Skeletal muscle tissue (tissue), 4 donors: ENCODE results near the gene CACNB2. TPM values are rescaled to one million over a fixed set of nuclear protein-coding genes. Genes with fewer than 3 reads are reported as not detected.

ENCODE experiments used
- H3K27ac ChIP-seq: one replicate; pipeline ENCODE4 v1.7.0; 2013; ENCODE audit warnings: mild to moderate bottlenecking, low read depth, low read length, inconsistent platforms
- H3K27me3 ChIP-seq, 3 donors: one replicate each; pipeline ENCODE4 v1.7.0; 2013; ENCODE audit warnings: low read length in 3 of 3; ENCODE audit not compliant: control insufficient read depth in 3 of 3, insufficient read depth in 3 of 3
- H3K36me3 ChIP-seq, 3 donors: one replicate each; pipeline ENCODE4 v1.7.0; 2013; ENCODE audit warnings: low read length in 3 of 3; ENCODE audit not compliant: control insufficient read depth in 3 of 3, insufficient read depth in 3 of 3
- H3K4me1 ChIP-seq, 3 donors: one replicate each; pipeline ENCODE4 v1.7.0; 2013; ENCODE audit warnings: low read length in 3 of 3, mild to moderate bottlenecking in 3 of 3; ENCODE audit not compliant: control insufficient read depth in 3 of 3, insufficient read depth in 3 of 3
- H3K4me3 ChIP-seq, 3 donors: one replicate each; pipeline ENCODE4 v1.7.0; 2013; ENCODE audit warnings: low read length in 3 of 3
- H3K9ac ChIP-seq, 3 donors: one replicate each; pipeline ENCODE4 v1.7.0; 2013; ENCODE audit warnings: low read length in 3 of 3, mild to moderate bottlenecking in 3 of 3, moderate library complexity in 2 of 3, low read depth in 1 of 3
- H3K9me3 ChIP-seq, 3 donors: one replicate each; pipeline ENCODE4 v1.7.0; 2013; ENCODE audit warnings: low read length in 3 of 3; ENCODE audit not compliant: control insufficient read depth in 3 of 3
- total RNA-seq: library from RNA; depleted of rRNA; stranded (reverse); fragments of >200 nt; gene quantifications from one replicate; pipeline ENCODE4 v1.2.3, GENCODE V29; 2014
- donor health status: Osteomylitis.

CACNB2 gene
- total RNA-seq, 1 donor from 2014 or later = 4.2 TPM

- no peak overlapping the region for H3K27ac ChIP-seq
- H3K36me3 ChIP-seq = no peaks in the 10 kb centered on the region
- peaks cover 0 to 3% (median 2%) of the 10 kb centered on the region in 3 donors for H3K27me3 ChIP-seq
- peak overlapping the region in 2 of 3 donors; percentile 16 to 44 for H3K4me3 ChIP-seq
- no peaks in the 10 kb centered on the region for H3K9me3 ChIP-seq
- H3K4me1 ChIP-seq = no peaks in the 10 kb centered on the region
- H3K9ac ChIP-seq = peak overlapping the region in 1 of 3 donors; percentile 1
Observed at GRCh38 chr10:18400906-18401245, 260.7 kb downstream of the CACNB2 start.

GRCh38 chr10:18401416-18402195 lies 261.4 kb downstream of the CACNB2 start:
- Histone ChIP-seq H3K4me3 (no peak overlapping the region), H3K36me3 (no peaks in the 10 kb centered on the region), H3K9me3 (no peaks in the 10 kb centered on the region), H3K27ac (no peak overlapping the region), H3K4me1 (no peaks in the 10 kb centered on the region), H3K9ac (no peak overlapping the region), H3K27me3 (peaks cover 0 to 3% (median 2%) of the 10 kb centered on the region in 3 donors)

DNA sequence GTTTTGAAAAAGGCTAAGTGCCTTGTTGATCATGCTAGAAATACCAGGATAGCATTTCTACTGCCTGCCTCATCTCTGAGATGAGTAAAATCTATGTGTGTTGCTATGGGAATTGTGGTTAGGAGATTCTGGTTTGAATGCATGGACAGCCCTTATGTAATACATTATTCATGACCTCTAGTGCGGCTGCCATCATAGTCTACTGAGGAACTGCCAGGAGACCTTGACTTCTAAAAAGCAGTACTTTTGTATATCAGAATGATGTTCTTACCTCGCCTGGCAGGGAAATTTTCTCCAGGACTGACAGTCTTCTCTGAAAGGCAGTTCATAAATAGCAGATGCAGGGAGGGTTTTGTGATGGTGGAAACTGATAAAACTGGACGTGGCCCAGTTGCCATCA lies 262.6 kb downstream of the CACNB2 start:
- Histone ChIP-seq H3K27me3 (peaks cover 0 to 3% (median 2%) of the 10 kb centered on the region in 3 donors), H3K36me3 (no peaks in the 10 kb centered on the region), H3K27ac (no peak overlapping the region), H3K4me1 (no peaks in the 10 kb centered on the region), H3K4me3 (no peak overlapping the region), H3K9ac (no peak overlapping the region), H3K9me3 (no peaks in the 10 kb centered on the region)

- no peaks in the 10 kb centered on the region for H3K4me1 ChIP-seq
Observed at GRCh38 chr10:18404530-18404929, 264.3 kb downstream of the CACNB2 start.

DNA sequence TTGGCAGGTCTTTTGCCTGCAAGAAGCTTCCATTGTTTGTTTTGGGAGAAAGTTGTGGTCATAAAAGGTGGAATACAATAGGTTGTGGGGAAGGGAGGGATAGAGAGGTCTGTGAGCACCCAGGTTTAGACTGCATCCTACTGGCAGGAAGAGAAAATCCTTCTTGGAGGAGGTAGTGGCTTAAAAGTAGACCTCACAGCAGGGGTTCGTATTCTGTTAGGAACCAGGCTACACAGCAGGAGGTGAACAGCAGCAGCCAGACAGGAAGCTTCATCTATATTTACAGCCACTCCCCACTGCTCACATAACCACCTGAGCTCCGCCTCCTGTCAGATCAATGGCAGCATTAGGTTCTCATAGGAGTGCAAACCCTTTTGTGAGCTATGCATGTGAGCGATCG lies 265.9 kb downstream of the CACNB2 start:
- H3K36me3 ChIP-seq = no peaks in the 10 kb centered on the region
- peaks cover 0 to 3% (median 0%) of the 10 kb centered on the region in 3 donors for H3K27me3 ChIP-seq
- H3K4me1 ChIP-seq = no peaks in the 10 kb centered on the region
- H3K9me3 ChIP-seq = no peaks in the 10 kb centered on the region
- no peak overlapping the region for H3K4me3 ChIP-seq
- H3K9ac ChIP-seq = no peak overlapping the region
- H3K27ac ChIP-seq = no peak overlapping the region

More at GRCh38 chr10:18404530-18404929, 264.3 kb downstream of the CACNB2 start:
- Histone ChIP-seq H3K9me3 (no peaks in the 10 kb centered on the region), H3K27me3 (peaks cover 0 to 3% (median 2%) of the 10 kb centered on the region in 3 donors), H3K9ac (no peak overlapping the region), H3K36me3 (no peaks in the 10 kb centered on the region), H3K27ac (no peak overlapping the region), H3K4me3 (no peak overlapping the region)

- H3K27ac ChIP-seq = no peak overlapping the region
- H3K9ac ChIP-seq = no peak overlapping the region
- H3K9me3 ChIP-seq = peaks cover 0 to 3% (median 0%) of the 10 kb centered on the region in 3 donors
- H3K36me3 ChIP-seq = no peaks in the 10 kb centered on the region
- H3K27me3 ChIP-seq = no peaks in the 10 kb centered on the region
- no peaks in the 10 kb centered on the region for H3K4me1 ChIP-seq
- no peak overlapping the region for H3K4me3 ChIP-seq
Observed at GRCh38 chr10:18409599-18410397, 269.6 kb downstream of the CACNB2 start.

- Histone ChIP-seq H3K4me1 (no peaks in the 10 kb centered on the region), H3K9ac (no peak overlapping the region), H3K9me3 (peaks cover 0 to 3% (median 0%) of the 10 kb centered on the region in 3 donors), H3K36me3 (no peaks in the 10 kb centered on the region), H3K27me3 (no peaks in the 10 kb centered on the region), H3K4me3 (no peak overlapping the region), H3K27ac (no peak overlapping the region)
Observed at GRCh38 chr10:18414061-18414460, 273.8 kb downstream of the CACNB2 start.

DNA sequence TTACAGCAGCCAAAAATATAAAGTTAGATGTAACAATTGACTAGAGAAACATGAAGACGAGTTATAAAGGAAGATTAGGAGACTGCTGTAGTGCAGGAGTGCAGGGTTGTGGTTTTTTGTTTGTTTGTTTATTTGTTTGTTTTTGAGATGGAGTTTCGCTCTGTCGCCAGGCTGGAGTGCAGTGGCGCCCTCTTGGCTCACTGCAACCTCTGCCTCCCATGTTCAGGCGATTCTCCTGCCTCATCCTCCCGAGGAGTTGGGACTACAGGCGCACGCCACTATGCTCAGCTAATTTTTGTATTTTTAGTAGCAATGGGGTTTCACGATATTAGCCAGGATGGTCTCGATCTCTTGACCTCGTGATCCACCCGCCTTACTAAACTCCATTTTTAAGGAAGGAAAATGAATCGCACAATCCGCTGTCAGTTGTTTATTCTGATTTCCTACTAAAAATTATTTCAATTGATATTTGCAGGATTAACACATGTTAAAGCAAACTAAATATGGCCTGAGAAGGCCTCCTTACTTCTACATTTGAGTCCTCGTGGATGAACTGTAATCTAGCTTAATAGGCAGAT lies 277.8 kb downstream of the CACNB2 start:
- Histone ChIP-seq H3K4me1 (no peaks in the 10 kb centered on the region), H3K36me3 (no peaks in the 10 kb centered on the region), H3K27ac (no peak overlapping the region), H3K9me3 (peaks cover 0 to 3% (median 0%) of the 10 kb centered on the region in 3 donors), H3K4me3 (no peak overlapping the region), H3K9ac (no peak overlapping the region), H3K27me3 (no peaks in the 10 kb centered on the region)

- H3K27ac ChIP-seq = no peak overlapping the region
- no peaks in the 10 kb centered on the region for H3K4me1 ChIP-seq
Observed at GRCh38 chr10:18418541-18419215, 278.5 kb downstream of the CACNB2 start.

More at GRCh38 chr10:18418541-18419215, 278.5 kb downstream of the CACNB2 start:
- H3K4me3 ChIP-seq = no peak overlapping the region
- H3K9me3 ChIP-seq = peaks cover 0 to 3% (median 0%) of the 10 kb centered on the region in 3 donors
- H3K27me3 ChIP-seq = no peaks in the 10 kb centered on the region
- H3K36me3 ChIP-seq = no peaks in the 10 kb centered on the region
- H3K9ac ChIP-seq = no peak overlapping the region
